OCI-LY1 (cell line): ENCODE results near the gene PATL1.

Source experiments
- H2AFZ ChIP-seq: fragments of 200-600 bp; sonication (generic), shearing (Covaris generic); 2 replicates; pipeline ENCODE4 v1.6.0; 2014; ENCODE audit warnings: antibody characterized with exemption, mild to moderate bottlenecking, low read length
- H3F3A ChIP-seq: fragments of 200-600 bp; sonication (generic), shearing (Covaris generic); 2 replicates; pipeline ENCODE4 v1.6.0; 2014; ENCODE audit warnings: mild to moderate bottlenecking, antibody characterized with exemption, low read length, moderate library complexity; ENCODE audit not compliant: insufficient read depth
- H3K27ac ChIP-seq: fragments of 200-600 bp; sonication (generic); 2 replicates; pipeline ENCODE4 v1.5.1; 2014; ENCODE audit warnings: low read length, mixed run types, mild to moderate bottlenecking, low read depth; ENCODE audit not compliant: poor library complexity, severe bottlenecking
- H3K27me3 ChIP-seq: fragments of 200-600 bp; sonication (generic); 2 replicates; pipeline ENCODE4 v1.6.0; 2014; ENCODE audit warnings: antibody characterized with exemption, mild to moderate bottlenecking, low read length, moderate library complexity; ENCODE audit not compliant: insufficient read depth
- H3K36me3 ChIP-seq: fragments of 200-600 bp; sonication (generic); 2 replicates; pipeline ENCODE4 v1.6.1; 2014; ENCODE audit warnings: mild to moderate bottlenecking, antibody characterized with exemption, low read length, moderate library complexity, mixed read lengths; ENCODE audit not compliant: insufficient read depth
- H3K4me1 ChIP-seq: fragments of 200-600 bp; sonication (generic); 2 replicates; pipeline ENCODE4 v1.5.1; 2014; ENCODE audit warnings: mild to moderate bottlenecking, low read length, moderate library complexity; ENCODE audit not compliant: insufficient read depth, severe bottlenecking
- H3K4me2 ChIP-seq: fragments of 200-600 bp; sonication (generic), shearing (Covaris generic); 2 replicates; pipeline ENCODE4 v1.6.1; 2014; ENCODE audit warnings: low read length
- H3K4me3 ChIP-seq: fragments of 200-600 bp; sonication (generic); 2 replicates; pipeline ENCODE4 v1.5.1; 2014; ENCODE audit warnings: low read length, low read depth, mild to moderate bottlenecking, mixed read lengths; ENCODE audit not compliant: poor library complexity, severe bottlenecking
- H3K79me2 ChIP-seq: fragments of 200-600 bp; shearing (Covaris generic); 2 replicates; pipeline ENCODE4 v1.6.1; 2016; ENCODE audit warnings: mixed run types, low read length, mixed read lengths; ENCODE audit not compliant: insufficient read depth
- H3K9ac ChIP-seq: fragments of 200-600 bp; sonication (generic), shearing (Covaris generic); 2 replicates; pipeline ENCODE4 v1.6.1; 2014; ENCODE audit warnings: mild to moderate bottlenecking, low read length, mixed read lengths
- H3K9me2 ChIP-seq: fragments of 200-600 bp; sonication (generic), shearing (Covaris generic); 2 replicates; pipeline ENCODE4 v1.6.1; 2014; ENCODE audit warnings: low read depth, mild to moderate bottlenecking, low read length, mixed read lengths
- H3K9me3 ChIP-seq: fragments of 200-600 bp; shearing (Covaris generic); 2 replicates; pipeline ENCODE4 v1.6.1; 2014; ENCODE audit warnings: low read length, mixed read lengths
- H4K20me1 ChIP-seq: fragments of 200-600 bp; sonication (generic), shearing (Covaris generic); 2 replicates; pipeline ENCODE4 v1.6.0; 2016; ENCODE audit warnings: mild to moderate bottlenecking, low read length; ENCODE audit not compliant: insufficient read depth
- EZH2 ChIP-seq: fragments of 200-600 bp; sonication (generic), shearing (Covaris generic); IDR thresholded peaks from 2 replicates; pipeline ENCODE4 v1.8.0; 2017; ENCODE audit warnings: borderline replicate concordance, mixed run types, mild to moderate bottlenecking, antibody characterized with exemption, low read length, moderate library complexity, mixed read lengths
- TF ChIP-seq, protein P1 (sequence below): fragments of 200-600 bp; sonication (generic), shearing (Covaris generic); IDR thresholded peaks from 2 replicates; pipeline ENCODE4 v1.5.1; 2017; ENCODE audit warnings: mild to moderate bottlenecking, antibody characterized with exemption, low read length, moderate library complexity, mixed read lengths

The PATL1 gene

DNA sequence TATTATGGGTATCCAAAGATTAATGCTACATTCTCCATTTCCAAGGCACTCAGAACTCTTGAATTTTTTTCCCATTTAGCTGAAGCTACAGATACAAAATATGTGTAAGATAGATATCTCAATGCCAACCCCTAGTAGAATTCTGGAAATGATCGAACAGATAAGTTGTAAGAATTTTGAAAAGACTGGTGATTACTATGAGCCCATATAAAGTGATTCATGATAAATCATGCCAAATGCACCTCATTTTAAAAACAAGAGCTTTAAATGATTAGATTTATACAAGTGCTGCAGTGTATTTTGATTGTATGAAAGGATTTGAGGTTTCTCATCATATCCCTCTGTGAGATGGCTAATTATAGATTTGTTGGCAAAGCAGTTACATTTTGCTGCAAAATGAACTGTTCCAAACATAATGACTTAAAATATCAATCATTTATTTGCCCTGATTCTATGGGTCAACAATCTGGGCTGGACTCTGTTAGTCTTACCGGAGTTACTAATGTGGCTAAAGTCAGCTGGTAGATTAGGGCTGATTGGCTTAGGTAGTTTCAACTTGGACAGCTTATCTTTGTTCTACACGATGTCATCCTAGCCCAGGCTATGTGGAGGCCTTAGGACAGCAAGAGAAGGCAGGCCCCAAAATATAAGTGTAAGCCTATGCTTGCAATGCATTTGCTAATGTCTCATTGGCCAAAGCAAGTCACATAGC, 41.5 kb upstream of the PATL1 start:
- H3K9ac ChIP-seq: no peak overlapping the region
- H3K27me3 ChIP-seq: no peaks in the 10 kb centered on the region
- no peak overlapping the region for H3K4me3 ChIP-seq
- H4K20me1 ChIP-seq: no peaks in the 10 kb centered on the region
- H3F3A ChIP-seq: no peaks in the 10 kb centered on the region
- TF ChIP-seq, protein P1, sequence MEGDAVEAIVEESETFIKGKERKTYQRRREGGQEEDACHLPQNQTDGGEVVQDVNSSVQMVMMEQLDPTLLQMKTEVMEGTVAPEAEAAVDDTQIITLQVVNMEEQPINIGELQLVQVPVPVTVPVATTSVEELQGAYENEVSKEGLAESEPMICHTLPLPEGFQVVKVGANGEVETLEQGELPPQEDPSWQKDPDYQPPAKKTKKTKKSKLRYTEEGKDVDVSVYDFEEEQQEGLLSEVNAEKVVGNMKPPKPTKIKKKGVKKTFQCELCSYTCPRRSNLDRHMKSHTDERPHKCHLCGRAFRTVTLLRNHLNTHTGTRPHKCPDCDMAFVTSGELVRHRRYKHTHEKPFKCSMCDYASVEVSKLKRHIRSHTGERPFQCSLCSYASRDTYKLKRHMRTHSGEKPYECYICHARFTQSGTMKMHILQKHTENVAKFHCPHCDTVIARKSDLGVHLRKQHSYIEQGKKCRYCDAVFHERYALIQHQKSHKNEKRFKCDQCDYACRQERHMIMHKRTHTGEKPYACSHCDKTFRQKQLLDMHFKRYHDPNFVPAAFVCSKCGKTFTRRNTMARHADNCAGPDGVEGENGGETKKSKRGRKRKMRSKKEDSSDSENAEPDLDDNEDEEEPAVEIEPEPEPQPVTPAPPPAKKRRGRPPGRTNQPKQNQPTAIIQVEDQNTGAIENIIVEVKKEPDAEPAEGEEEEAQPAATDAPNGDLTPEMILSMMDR: no peak
- TF ChIP-seq EZH2: no peak
- no peaks in the 10 kb centered on the region for H3K9me3 ChIP-seq
- H3K36me3 ChIP-seq: no peaks in the 10 kb centered on the region
- H3K79me2 ChIP-seq: no peaks in the 10 kb centered on the region
- no peak overlapping the region for H2AFZ ChIP-seq
- H3K4me1 ChIP-seq: no peaks in the 10 kb centered on the region
- no peaks in the 10 kb centered on the region for H3K9me2 ChIP-seq
- H3K4me2 ChIP-seq: no peak overlapping the region
- H3K27ac ChIP-seq: no peak overlapping the region

DNA sequence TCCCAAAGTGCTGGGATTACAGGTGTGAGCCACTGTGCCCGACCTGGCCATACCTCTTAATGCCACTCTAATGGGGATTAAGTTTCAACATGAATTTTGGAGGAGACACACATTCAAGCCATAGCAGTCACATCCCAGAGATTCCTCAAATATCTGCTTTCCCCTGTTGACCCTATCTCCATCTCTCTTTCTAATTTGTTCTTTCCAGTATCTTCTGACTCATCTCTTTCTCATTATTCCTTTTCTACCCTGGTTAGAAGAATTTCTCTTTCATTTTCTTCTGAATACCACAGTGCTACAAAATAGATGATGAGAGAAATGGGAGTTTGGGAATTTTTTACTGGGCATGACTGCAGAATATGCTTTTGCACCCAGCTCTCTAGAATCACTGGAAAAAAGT, 39.7 kb upstream of the PATL1 start:
- no peak overlapping the region for H3K27ac ChIP-seq
- no peaks in the 10 kb centered on the region for H3K79me2 ChIP-seq
- TF ChIP-seq, protein P1: no peak
- no peak for TF ChIP-seq EZH2
- H3K27me3 ChIP-seq: no peaks in the 10 kb centered on the region
- no peaks in the 10 kb centered on the region for H4K20me1 ChIP-seq
- H3K4me1 ChIP-seq: no peaks in the 10 kb centered on the region
- H3K9ac ChIP-seq: no peak overlapping the region
- H3K36me3 ChIP-seq: no peaks in the 10 kb centered on the region
- no peak overlapping the region for H3K4me3 ChIP-seq
- no peaks in the 10 kb centered on the region for H3K9me3 ChIP-seq
- no peak overlapping the region for H3K4me2 ChIP-seq
- no peak overlapping the region for H2AFZ ChIP-seq
- H3F3A ChIP-seq: no peaks in the 10 kb centered on the region
- H3K9me2 ChIP-seq: no peaks in the 10 kb centered on the region

DNA sequence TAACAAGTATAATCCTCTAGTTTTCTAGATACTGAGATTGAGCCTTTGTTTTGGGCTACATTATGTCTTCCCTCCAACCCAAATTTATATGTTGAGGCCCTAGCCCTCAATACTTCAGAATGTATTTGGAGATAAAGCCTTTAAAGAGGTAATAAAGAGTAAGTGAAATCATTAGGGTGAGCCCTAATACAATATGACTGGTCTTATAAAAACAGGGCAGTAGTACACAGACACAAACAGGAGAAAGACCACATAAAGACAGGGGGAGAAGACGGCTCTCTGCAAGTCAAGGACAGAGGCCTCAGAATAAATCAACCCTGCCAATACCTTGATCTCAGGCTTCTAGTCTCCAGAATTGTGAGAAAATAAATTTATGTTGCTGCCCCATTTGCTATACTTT, 38.5 kb upstream of the PATL1 start:
- H3K4me3 ChIP-seq: no peak overlapping the region
- H3K36me3 ChIP-seq: no peaks in the 10 kb centered on the region
- H3K27ac ChIP-seq: no peak overlapping the region
- no peak for TF ChIP-seq EZH2
- TF ChIP-seq, protein P1: no peak
- no peak overlapping the region for H2AFZ ChIP-seq
- H3F3A ChIP-seq: no peaks in the 10 kb centered on the region
- no peaks in the 10 kb centered on the region for H3K9me3 ChIP-seq
- H3K27me3 ChIP-seq: no peaks in the 10 kb centered on the region
- no peaks in the 10 kb centered on the region for H3K79me2 ChIP-seq
- no peaks in the 10 kb centered on the region for H3K9me2 ChIP-seq
- no peaks in the 10 kb centered on the region for H4K20me1 ChIP-seq
- H3K4me1 ChIP-seq: no peaks in the 10 kb centered on the region
- no peak overlapping the region for H3K4me2 ChIP-seq
- H3K9ac ChIP-seq: no peak overlapping the region
